Measurements from ENCODE around the gene ZIK1.

ZIK1 gene

DNA sequence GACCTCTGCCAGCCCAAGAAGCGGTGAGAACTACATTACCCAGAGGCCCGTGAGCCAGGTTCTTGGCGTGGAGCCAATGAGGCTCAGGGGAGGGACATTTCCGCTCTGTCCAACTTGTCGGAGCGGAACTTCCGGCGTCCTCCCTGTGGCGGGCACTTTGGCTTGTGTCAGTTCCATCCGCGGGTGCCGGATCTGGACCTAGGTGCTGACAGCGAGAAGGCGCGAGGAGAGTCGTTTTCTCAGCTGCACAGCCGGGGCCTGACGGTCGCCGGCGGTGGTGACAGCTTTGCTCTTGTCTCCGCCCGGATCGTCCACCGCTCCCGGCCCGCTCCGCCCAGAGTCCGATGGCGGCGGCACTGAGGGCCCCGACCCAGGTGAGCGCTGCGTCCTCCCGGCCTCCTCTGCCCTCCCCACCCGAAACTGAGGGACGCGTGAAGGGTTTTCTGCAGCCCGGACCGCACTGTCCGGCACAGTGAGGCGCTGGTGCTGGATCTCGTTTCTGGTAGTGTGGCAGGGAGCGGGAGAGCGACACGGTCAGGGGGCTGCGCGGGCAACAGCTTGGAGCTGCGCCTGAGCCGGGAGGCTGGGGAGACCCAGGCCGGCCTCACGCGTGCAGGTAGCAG is 15.9 kb downstream of the ZIK1 start, which contains the start of gene ZNF530:
Gene ZNF530, plus strand, starts transcription at position 125 of the 623 bp plus-strand sequence. CDS start 4,461 bp downstream, outside the sequence.
- TF ChIP-seq TEAD4 (IDR thresholded peaks at IDR 0.05) (no peak), EP300 (IDR thresholded peaks at IDR 0.05; ENCODE audit: borderline replicate concordance) (no peak), EGR1 (IDR thresholded peaks at IDR 0.05) (no peak), TCF12 (IDR thresholded peaks at IDR 0.05; ENCODE audit: low read depth) (peak; percentile 43; the same call in 1 of the 2 replicates), NFIC (IDR thresholded peaks at IDR 0.05) (peak; percentile 100), YY1 (IDR thresholded peaks at IDR 0.05; ENCODE audit: low read depth) (0 out of 2 replicates have a peak, but pooled peaks have one; percentile 31)

DNA sequence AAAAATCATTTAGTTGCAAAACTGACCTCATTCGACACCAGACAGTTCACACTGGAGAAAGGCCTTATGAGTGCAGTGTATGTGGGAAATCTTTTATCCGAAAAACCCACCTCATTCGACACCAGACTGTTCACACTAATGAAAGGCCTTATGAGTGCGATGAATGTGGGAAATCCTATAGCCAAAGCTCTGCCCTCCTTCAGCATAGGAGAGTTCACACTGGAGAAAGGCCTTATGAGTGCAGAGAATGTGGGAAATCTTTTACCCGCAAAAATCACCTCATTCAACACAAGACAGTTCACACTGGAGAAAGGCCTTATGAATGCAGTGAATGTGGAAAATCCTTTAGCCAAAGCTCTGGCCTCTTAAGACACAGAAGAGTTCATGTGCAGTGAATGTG is 23.0 kb downstream of the ZIK1 start:
- TF ChIP-seq TAF1 (IDR thresholded peaks at IDR 0.05; ENCODE audit: low read depth) (no peak), NFIC (IDR thresholded peaks at IDR 0.05) (no peak), RAD21 (IDR thresholded peaks at IDR 0.05; ENCODE audit: low read depth) (no peak)
- TF ChIP-seq, protein P1, sequence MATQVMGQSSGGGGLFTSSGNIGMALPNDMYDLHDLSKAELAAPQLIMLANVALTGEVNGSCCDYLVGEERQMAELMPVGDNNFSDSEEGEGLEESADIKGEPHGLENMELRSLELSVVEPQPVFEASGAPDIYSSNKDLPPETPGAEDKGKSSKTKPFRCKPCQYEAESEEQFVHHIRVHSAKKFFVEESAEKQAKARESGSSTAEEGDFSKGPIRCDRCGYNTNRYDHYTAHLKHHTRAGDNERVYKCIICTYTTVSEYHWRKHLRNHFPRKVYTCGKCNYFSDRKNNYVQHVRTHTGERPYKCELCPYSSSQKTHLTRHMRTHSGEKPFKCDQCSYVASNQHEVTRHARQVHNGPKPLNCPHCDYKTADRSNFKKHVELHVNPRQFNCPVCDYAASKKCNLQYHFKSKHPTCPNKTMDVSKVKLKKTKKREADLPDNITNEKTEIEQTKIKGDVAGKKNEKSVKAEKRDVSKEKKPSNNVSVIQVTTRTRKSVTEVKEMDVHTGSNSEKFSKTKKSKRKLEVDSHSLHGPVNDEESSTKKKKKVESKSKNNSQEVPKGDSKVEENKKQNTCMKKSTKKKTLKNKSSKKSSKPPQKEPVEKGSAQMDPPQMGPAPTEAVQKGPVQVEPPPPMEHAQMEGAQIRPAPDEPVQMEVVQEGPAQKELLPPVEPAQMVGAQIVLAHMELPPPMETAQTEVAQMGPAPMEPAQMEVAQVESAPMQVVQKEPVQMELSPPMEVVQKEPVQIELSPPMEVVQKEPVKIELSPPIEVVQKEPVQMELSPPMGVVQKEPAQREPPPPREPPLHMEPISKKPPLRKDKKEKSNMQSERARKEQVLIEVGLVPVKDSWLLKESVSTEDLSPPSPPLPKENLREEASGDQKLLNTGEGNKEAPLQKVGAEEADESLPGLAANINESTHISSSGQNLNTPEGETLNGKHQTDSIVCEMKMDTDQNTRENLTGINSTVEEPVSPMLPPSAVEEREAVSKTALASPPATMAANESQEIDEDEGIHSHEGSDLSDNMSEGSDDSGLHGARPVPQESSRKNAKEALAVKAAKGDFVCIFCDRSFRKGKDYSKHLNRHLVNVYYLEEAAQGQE (IDR thresholded peaks at IDR 0.05; ENCODE audit: low read depth): no peak

DNA sequence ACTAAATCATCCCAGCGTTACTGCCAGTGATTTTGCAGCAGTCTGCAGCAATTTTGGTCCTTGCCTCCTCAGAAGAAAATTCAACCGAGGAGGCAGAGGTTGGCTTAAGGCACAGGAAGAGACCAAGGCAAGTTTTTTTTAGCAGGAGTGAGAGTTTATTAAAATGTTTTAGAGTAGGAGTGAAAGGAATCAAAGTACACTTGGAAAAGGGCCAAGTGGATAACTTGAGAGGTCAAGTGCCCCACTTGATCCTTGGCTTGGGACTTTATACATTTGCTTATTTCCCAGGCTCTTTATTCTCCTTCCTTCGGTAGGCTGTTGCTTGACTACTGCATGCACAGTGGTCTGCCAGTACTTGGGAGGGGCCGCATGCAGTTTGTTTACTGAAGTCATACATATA is 27.2 kb downstream of the ZIK1 start:
- no peak for TF ChIP-seq ZBTB7A (IDR thresholded peaks at IDR 0.05; ENCODE audit: low read depth)
- TF ChIP-seq TEAD4 (IDR thresholded peaks at IDR 0.05): no peak
- TF ChIP-seq CEBPB (IDR thresholded peaks at IDR 0.05): no peak
- no peak for TF ChIP-seq EP300 (IDR thresholded peaks at IDR 0.05; ENCODE audit: borderline replicate concordance)
- TF ChIP-seq EGR1 (IDR thresholded peaks at IDR 0.05): no peak
- TF ChIP-seq, protein P2, sequence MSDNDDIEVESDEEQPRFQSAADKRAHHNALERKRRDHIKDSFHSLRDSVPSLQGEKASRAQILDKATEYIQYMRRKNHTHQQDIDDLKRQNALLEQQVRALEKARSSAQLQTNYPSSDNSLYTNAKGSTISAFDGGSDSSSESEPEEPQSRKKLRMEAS (IDR thresholded peaks at IDR 0.05): no peak
- TF ChIP-seq FOXM1 (IDR thresholded peaks at IDR 0.05; ENCODE audit: borderline replicate concordance, low read depth): no peak
- no peak for TF ChIP-seq YY1 (IDR thresholded peaks at IDR 0.05; ENCODE audit: low read depth)
- TF ChIP-seq TCF12 (IDR thresholded peaks at IDR 0.05; ENCODE audit: low read depth): no peak
- TF ChIP-seq, protein P1 (IDR thresholded peaks at IDR 0.05; ENCODE audit: low read depth): no peak
- TF ChIP-seq RAD21 (IDR thresholded peaks at IDR 0.05; ENCODE audit: low read depth): no peak
- no peak for TF ChIP-seq NFIC (IDR thresholded peaks at IDR 0.05)
- TF ChIP-seq, protein P3, sequence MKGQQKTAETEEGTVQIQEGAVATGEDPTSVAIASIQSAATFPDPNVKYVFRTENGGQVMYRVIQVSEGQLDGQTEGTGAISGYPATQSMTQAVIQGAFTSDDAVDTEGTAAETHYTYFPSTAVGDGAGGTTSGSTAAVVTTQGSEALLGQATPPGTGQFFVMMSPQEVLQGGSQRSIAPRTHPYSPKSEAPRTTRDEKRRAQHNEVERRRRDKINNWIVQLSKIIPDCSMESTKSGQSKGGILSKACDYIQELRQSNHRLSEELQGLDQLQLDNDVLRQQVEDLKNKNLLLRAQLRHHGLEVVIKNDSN (IDR thresholded peaks at IDR 0.05): no peak

DNA sequence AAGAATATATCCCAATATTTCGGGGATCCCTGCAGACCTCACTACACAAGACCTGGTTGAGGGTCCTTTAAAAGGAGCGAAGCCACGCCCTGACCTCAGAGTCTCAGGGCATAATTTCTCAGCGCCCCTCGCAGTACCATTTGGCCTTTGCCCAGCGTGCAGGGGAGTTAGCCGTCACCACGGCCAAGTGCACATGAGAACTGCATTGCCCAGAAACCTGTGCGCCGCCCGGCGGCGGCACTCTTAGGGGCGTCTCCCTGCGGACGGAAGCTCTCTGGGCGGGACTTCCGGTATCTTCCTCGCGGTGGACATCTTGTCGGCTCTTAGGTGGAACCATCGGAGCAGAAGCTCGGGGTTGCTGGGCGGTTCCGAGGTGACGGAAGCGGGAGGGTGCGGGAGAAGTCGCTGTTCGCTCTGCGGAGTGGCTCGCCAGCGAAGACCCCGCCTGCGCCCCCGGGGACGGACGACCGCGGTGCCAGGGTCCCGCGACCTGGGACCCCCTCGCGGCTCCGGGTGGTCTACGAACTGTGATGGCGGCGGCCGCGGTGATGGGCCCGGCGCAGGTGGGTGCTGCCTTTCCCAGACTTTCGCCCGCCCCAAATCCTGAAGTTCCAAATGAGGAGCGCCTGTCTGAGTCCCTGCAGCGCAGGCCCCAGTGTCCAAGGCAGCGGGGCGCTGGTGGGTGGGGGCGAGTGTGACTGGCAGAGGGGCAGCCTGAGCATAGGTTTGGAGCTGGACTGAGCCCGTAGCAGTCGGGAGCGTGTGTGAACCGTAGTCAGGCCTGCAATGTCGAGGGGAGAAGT is 30.2 kb downstream of the ZIK1 start, which contains the start of gene ZNF134:
Gene ZNF134, plus strand, starts transcription at position 302 of the 803 bp plus-strand sequence. CDS start 5,227 bp downstream, outside the sequence.
- TF ChIP-seq TAF1 (IDR thresholded peaks at IDR 0.05; ENCODE audit: low read depth) (peak; percentile 68), CEBPB (IDR thresholded peaks at IDR 0.05) (no peak), EP300 (IDR thresholded peaks at IDR 0.05; ENCODE audit: borderline replicate concordance) (no peak), CREB1 (IDR thresholded peaks at IDR 0.05; ENCODE audit: low read depth) (0 out of 2 replicates have a peak, but pooled peaks have one; percentile 13), NFIC (IDR thresholded peaks at IDR 0.05) (peak; percentile 25; the same call in 1 of the 2 replicates), ZBTB7A (IDR thresholded peaks at IDR 0.05; ENCODE audit: low read depth) (peak; percentile 67), YY1 (IDR thresholded peaks at IDR 0.05; ENCODE audit: low read depth) (peak; percentile 88), TCF12 (IDR thresholded peaks at IDR 0.05; ENCODE audit: low read depth) (0 out of 2 replicates have a peak, but pooled peaks have one; percentile 30), FOXM1 (IDR thresholded peaks at IDR 0.05; ENCODE audit: borderline replicate concordance, low read depth) (no peak), TEAD4 (IDR thresholded peaks at IDR 0.05) (0 out of 2 replicates have a peak, but pooled peaks have one; percentile 17), RAD21 (IDR thresholded peaks at IDR 0.05; ENCODE audit: low read depth) (no peak), EGR1 (IDR thresholded peaks at IDR 0.05) (0 out of 2 replicates have a peak, but pooled peaks have one; percentile 18)
- TF ChIP-seq, protein P3 (IDR thresholded peaks at IDR 0.05): no peak; the same call in 1 of the 2 replicates
- TF ChIP-seq, protein P2 (IDR thresholded peaks at IDR 0.05): peak; percentile 45; the same call in 1 of the 2 replicates

DNA sequence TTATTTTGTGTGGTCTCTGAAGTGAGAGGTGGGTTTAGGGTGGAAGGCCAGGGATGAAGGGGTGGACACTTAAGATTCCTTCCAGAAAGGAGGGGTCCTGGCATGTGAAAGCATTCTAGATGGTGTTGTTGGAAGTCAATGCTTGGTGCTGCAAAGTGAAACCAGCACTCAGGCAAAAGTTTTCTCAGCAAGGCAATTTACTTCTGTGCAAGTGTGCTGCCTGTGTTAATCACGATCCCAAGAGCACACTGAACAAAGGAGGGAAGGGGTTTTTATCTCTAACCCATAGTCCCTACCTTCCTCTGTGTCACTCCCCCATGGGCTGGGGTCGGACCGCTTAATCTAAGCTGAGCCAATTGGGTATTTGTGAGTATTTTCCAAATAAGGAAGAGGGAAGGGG is 31.4 kb downstream of the ZIK1 start:
- no peak for TF ChIP-seq CREB1 (IDR thresholded peaks at IDR 0.05; ENCODE audit: low read depth)
- TF ChIP-seq ZBTB7A (IDR thresholded peaks at IDR 0.05; ENCODE audit: low read depth): no peak
- no peak for TF ChIP-seq RAD21 (IDR thresholded peaks at IDR 0.05; ENCODE audit: low read depth)
- TF ChIP-seq, protein P3 (IDR thresholded peaks at IDR 0.05): no peak
- no peak for TF ChIP-seq EGR1 (IDR thresholded peaks at IDR 0.05)
- TF ChIP-seq CEBPB (IDR thresholded peaks at IDR 0.05): no peak
- TF ChIP-seq EP300 (IDR thresholded peaks at IDR 0.05; ENCODE audit: borderline replicate concordance): no peak
- no peak for TF ChIP-seq NFIC (IDR thresholded peaks at IDR 0.05)
- no peak for TF ChIP-seq TCF12 (IDR thresholded peaks at IDR 0.05; ENCODE audit: low read depth)
- TF ChIP-seq, protein P1 (IDR thresholded peaks at IDR 0.05; ENCODE audit: low read depth): no peak
- no peak for TF ChIP-seq YY1 (IDR thresholded peaks at IDR 0.05; ENCODE audit: low read depth)
- TF ChIP-seq, protein P2 (IDR thresholded peaks at IDR 0.05): no peak
- no peak for TF ChIP-seq FOXM1 (IDR thresholded peaks at IDR 0.05; ENCODE audit: borderline replicate concordance, low read depth)
- TF ChIP-seq TAF1 (IDR thresholded peaks at IDR 0.05; ENCODE audit: low read depth): no peak
